GM23248 (cell line): ENCODE results near the gene MRLN. TPM values are rescaled to one million over a fixed set of nuclear protein-coding genes. Genes with fewer than 3 reads are reported as not detected.

ENCODE experiments used
- DNase-seq: peaks from one replicate; pipeline ENCODE4 v3.0.0-alpha.2; 2015
- H2AFZ ChIP-seq: fragments of 200-600 bp; sonication (generic); 2 replicates; pipeline ENCODE4 v1.6.1; 2016; ENCODE audit warnings: antibody characterized with exemption
- H3F3A ChIP-seq: fragments of 200-600 bp; sonication (generic); 2 replicates; pipeline ENCODE4 v1.6.1; 2016; ENCODE audit warnings: mild to moderate bottlenecking, antibody characterized with exemption, mixed run types; ENCODE audit not compliant: insufficient read depth
- H3K27ac ChIP-seq: fragments of 200-600 bp; sonication (generic); 2 replicates; pipeline ENCODE4 v1.5.1; 2016; ENCODE audit warnings: mild to moderate bottlenecking
- H3K27me3 ChIP-seq: fragments of 200-600 bp; sonication (generic); replicated peaks from 2 replicates; pipeline ENCODE4 v1.6.1; 2016; ENCODE audit warnings: mild to moderate bottlenecking; ENCODE audit not compliant: insufficient read depth
- H3K36me3 ChIP-seq: fragments of 200-600 bp; sonication (generic); 2 replicates; pipeline ENCODE4 v1.6.1; 2016; ENCODE audit warnings: low read depth, mild to moderate bottlenecking
- H3K4me1 ChIP-seq: fragments of 200-600 bp; sonication (generic); 2 replicates; pipeline ENCODE4 v1.6.1; 2016; ENCODE audit warnings: mild to moderate bottlenecking; ENCODE audit not compliant: insufficient read depth
- H3K4me2 ChIP-seq: fragments of 200-600 bp; sonication (generic); one replicate; pipeline ENCODE4 v1.6.1; 2016; ENCODE audit warnings: mild to moderate bottlenecking; ENCODE audit not compliant: unreplicated experiment
- H3K4me3 ChIP-seq: fragments of 200-600 bp; sonication (generic); 2 replicates; pipeline ENCODE4 v1.5.1; 2016; ENCODE audit warnings: mild to moderate bottlenecking
- H3K79me2 ChIP-seq: fragments of 200-600 bp; sonication (generic); 2 replicates; pipeline ENCODE4 v1.6.1; 2016; ENCODE audit warnings: mild to moderate bottlenecking; ENCODE audit not compliant: insufficient read depth
- H3K9ac ChIP-seq: fragments of 200-600 bp; sonication (generic); 2 replicates; pipeline ENCODE4 v1.6.1; 2016; ENCODE audit warnings: mild to moderate bottlenecking
- H3K9me2 ChIP-seq: fragments of 200-600 bp; sonication (generic); 2 replicates; pipeline ENCODE4 v1.6.1; 2016; ENCODE audit warnings: mixed run types, mild to moderate bottlenecking, moderate library complexity; ENCODE audit not compliant: insufficient read depth
- H3K9me3 ChIP-seq: fragments of 200-600 bp; sonication (generic); one replicate; pipeline ENCODE4 v1.6.1; 2017; ENCODE audit warnings: low read depth
- H4K20me1 ChIP-seq: fragments of 200-600 bp; sonication (generic); 2 replicates; pipeline ENCODE4 v1.6.0; 2016; ENCODE audit not compliant: insufficient read depth
- EZH2 ChIP-seq: fragments of 200-600 bp; sonication (generic); IDR thresholded peaks from 2 replicates; pipeline ENCODE4 v1.6.1; 2018; ENCODE audit warnings: antibody characterized with exemption, mild to moderate bottlenecking; ENCODE audit not compliant: insufficient read depth, poor library complexity, severe bottlenecking
- EZH2phosphoT487 ChIP-seq: fragments of 200-600 bp; sonication (generic); IDR thresholded peaks from 2 replicates; pipeline ENCODE4 v1.6.1; 2018; ENCODE audit warnings: antibody characterized with exemption, moderate library complexity, mild to moderate bottlenecking, low read depth; ENCODE audit not compliant: insufficient read depth
- WGBS, 2 experiments: methylation state at CpG; one replicate each; pipeline ENCODE4 v1.1.6; 2015 to 2017; ENCODE audit warnings: low lambda C conversion rate in 2 of 2, low coverage in 1 of 2; ENCODE audit errors: missing lambda C conversion rate in 2 of 2; 5-methylcytosine and 5-hydroxymethylcytosine counted together
- in situ Hi-C: fragments of 300-500 bp; cut with MboI; formaldehyde crosslinking; loops from 2 replicates; pipeline ENCODE4 v1.15.0; 2020
- polyA plus RNA-seq: library from polyadenylated mRNA; unstranded; fragments of >200 nt; fragmentation: Nextera tagmentation; extraction: Ambion mirVana; gene quantifications from 2 replicates; pipeline ENCODE4 v1.2.1, GENCODE V29; 2016
- total RNA-seq: library from RNA; depleted of rRNA; stranded (reverse); fragments of >200 nt; shearing (Covaris generic); gene quantifications from 2 replicates; pipeline ENCODE4 v1.2.3, GENCODE V29; 2014

MRLN gene
- total and polyA plus RNA-seq, 2 experiments from 2014 or later: not detected

GRCh38 chr10:59754951-59755350, 1.7 kb upstream of the MRLN start:
- DNase-seq: no peak
- in situ Hi-C loops: no loop called here
- Histone ChIP-seq H3K79me2 (no peaks in the 10 kb centered on the region), H3K9ac (no peak overlapping the region), H3K4me1 (no peaks in the 10 kb centered on the region), H2AFZ (no peak overlapping the region), H3K9me3 (no peaks in the 10 kb centered on the region), H4K20me1 (no peaks in the 10 kb centered on the region), H3K9me2 (no peaks in the 10 kb centered on the region), H3K27ac (no peak overlapping the region), H3K27me3 (peaks cover 5% of the 10 kb centered on the region; the same call in 1 of the 2 replicates), H3K36me3 (no peaks in the 10 kb centered on the region), H3F3A (no peaks in the 10 kb centered on the region), H3K4me2 (no peak overlapping the region), H3K4me3 (no peak overlapping the region)
- WGBS, 2 experiments: 56 to 62% methylated on average over 4 of the region's 4 CpGs
- TF ChIP-seq EZH2 (no peak), EZH2phosphoT487 (no peak)

DNA sequence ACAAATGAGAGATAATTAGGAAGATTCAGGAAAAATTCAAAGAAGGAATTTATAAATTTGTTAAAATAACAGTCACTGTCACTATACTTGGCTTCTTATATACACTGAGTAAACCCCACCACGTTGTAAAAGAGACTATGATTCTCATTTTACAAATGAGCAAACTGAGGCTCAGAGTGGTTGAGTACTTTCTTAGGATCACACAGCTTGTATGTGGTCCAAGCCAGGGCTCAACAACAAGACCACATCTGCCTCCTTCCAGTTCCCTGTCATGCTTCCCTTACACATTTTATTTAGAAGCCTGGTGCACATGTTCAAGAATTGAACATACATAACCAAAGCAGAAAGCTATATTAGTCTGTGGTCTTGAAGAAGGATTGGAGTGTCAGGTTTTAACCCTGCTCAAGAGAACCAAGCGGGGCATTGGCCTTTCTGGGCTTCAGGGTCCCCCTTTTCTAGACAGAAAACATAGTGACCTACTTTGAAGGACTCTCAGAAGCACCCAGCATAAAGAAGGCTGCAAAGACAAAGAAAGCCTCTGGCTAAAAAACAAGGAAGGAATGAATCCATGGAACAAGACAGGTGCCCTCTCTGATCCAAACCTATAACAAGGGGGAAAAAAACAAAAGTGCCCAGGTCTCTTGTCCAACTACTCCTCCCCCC, 846 bp downstream of the MRLN start:
- H3K4me1 ChIP-seq: no peaks in the 10 kb centered on the region
- no peak overlapping the region for H3K27ac ChIP-seq
- no peaks in the 10 kb centered on the region for H4K20me1 ChIP-seq
- in situ Hi-C loops: no loop called here
- DNase-seq: no peak
- H3K4me2 ChIP-seq: no peak overlapping the region
- H3K9me3 ChIP-seq: no peaks in the 10 kb centered on the region
- no peaks in the 10 kb centered on the region for H3K9me2 ChIP-seq
- no peak overlapping the region for H2AFZ ChIP-seq
- H3K36me3 ChIP-seq: no peaks in the 10 kb centered on the region
- no peaks in the 10 kb centered on the region for H3K79me2 ChIP-seq
- TF ChIP-seq EZH2 (no peak), EZH2phosphoT487 (no peak)
- no peaks in the 10 kb centered on the region for H3F3A ChIP-seq
- peaks cover 5% of the 10 kb centered on the region; the same call in 1 of the 2 replicates for H3K27me3 ChIP-seq
- H3K4me3 ChIP-seq: no peak overlapping the region
- 19 to 21% methylated on average over 2 of the region's 2 CpGs for WGBS, 2 experiments
- H3K9ac ChIP-seq: no peak overlapping the region

DNA sequence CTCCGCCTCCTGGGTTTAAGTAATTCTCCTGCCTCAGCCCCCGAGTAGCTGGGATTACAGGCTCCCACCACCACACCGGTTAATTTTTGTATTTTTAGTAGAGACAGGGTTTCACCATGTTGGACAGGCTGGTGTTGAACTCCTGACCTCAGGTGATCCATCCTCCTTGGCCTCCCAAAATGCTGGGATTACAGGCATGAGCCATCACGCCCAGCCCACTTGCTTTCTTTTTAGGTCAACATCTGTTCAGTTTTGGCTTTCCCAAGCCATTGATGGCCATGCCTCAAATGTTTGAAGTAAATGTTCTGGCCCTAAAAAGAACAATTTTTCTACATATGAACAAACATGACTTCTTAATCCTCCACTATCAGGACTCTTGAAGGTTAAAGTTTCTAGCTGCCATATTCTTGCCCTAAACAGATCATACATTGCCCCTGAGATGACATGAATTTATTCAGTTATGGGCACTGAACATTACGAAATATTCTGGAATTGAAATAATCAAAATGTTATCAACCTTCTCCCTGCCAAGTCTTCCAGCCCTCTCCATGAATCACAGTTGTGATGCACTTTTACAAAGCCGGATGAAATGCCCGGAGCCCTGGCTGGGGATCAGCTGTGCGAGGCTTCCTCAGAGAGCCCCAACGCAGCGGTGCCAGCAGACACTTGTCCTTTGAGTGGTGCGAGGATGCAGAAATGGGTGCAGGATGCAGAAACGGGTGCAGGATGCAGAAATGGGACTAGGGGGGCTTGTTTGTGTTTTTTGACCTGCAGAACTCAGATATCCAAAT, 2.9 kb downstream of the MRLN start:
- no peaks in the 10 kb centered on the region for H3K36me3 ChIP-seq
- no peak overlapping the region for H2AFZ ChIP-seq
- in situ Hi-C loops: no loop called here
- peaks cover 5% of the 10 kb centered on the region for H3K27me3 ChIP-seq
- DNase-seq: no peak
- no peaks in the 10 kb centered on the region for H3K4me1 ChIP-seq
- 37 to 46% methylated on average over 12 of the region's 12 CpGs for WGBS, 2 experiments
- no peak for TF ChIP-seq EZH2
- no peak for TF ChIP-seq EZH2phosphoT487
- no peak overlapping the region for H3K27ac ChIP-seq
- no peak overlapping the region for H3K4me3 ChIP-seq
- H3K79me2 ChIP-seq: no peaks in the 10 kb centered on the region
- no peaks in the 10 kb centered on the region for H3K9me3 ChIP-seq
- no peak overlapping the region for H3K9ac ChIP-seq
- H3F3A ChIP-seq: no peaks in the 10 kb centered on the region
- no peaks in the 10 kb centered on the region for H4K20me1 ChIP-seq
- H3K4me2 ChIP-seq: no peak overlapping the region
- H3K9me2 ChIP-seq: no peaks in the 10 kb centered on the region

GRCh38 chr10:59748834-59749233, 4.4 kb downstream of the MRLN start:
- no peaks in the 10 kb centered on the region for H3K9me2 ChIP-seq
- in situ Hi-C loops: no loop called here
- H3K27ac ChIP-seq: no peak overlapping the region
- no peaks in the 10 kb centered on the region for H3K9me3 ChIP-seq
- no peak overlapping the region for H3K4me2 ChIP-seq
- no peak overlapping the region for H3K9ac ChIP-seq
- TF ChIP-seq EZH2 (no peak), EZH2phosphoT487 (no peak)
- 0 to 13% methylated on average over 1 of the region's 1 CpG for WGBS, 2 experiments
- H3K4me1 ChIP-seq: no peaks in the 10 kb centered on the region
- H2AFZ ChIP-seq: no peak overlapping the region
- no peak overlapping the region for H3K4me3 ChIP-seq
- no peaks in the 10 kb centered on the region for H4K20me1 ChIP-seq
- no peaks in the 10 kb centered on the region for H3K79me2 ChIP-seq
- H3K27me3 ChIP-seq: no peaks in the 10 kb centered on the region; the same call in none of the 2 replicates
- H3K36me3 ChIP-seq: no peaks in the 10 kb centered on the region
- DNase-seq: no peak
- H3F3A ChIP-seq: no peaks in the 10 kb centered on the region
